Osteocyte (in vitro differentiated cells): Measurements from ENCODE around the gene SMIM20. TPM values are rescaled to one million over a fixed set of nuclear protein-coding genes. Genes with fewer than 3 reads are reported as not detected.
A peak's percentile ranks its signal among the peaks of the same experiment; 100 is the strongest.

ENCODE experiments used
- DNase-seq: peaks from one replicate; pipeline ENCODE4 v3.0.0; 2021; ENCODE audit warnings: mixed read lengths; ENCODE audit not compliant: unreplicated experiment; ENCODE audit errors: extremely low spot score
- H3K27ac Mint-ChIP-seq: one replicate; pipeline ENCODE4 v1.8.0; 2021; ENCODE audit warnings: mild to moderate bottlenecking, mixed read lengths; ENCODE audit not compliant: unreplicated experiment
- H3K27me3 Mint-ChIP-seq: one replicate; pipeline ENCODE4 v1.8.0; 2021; ENCODE audit warnings: mixed read lengths; ENCODE audit not compliant: unreplicated experiment
- H3K36me3 Mint-ChIP-seq: one replicate; pipeline ENCODE4 v1.8.0; 2021; ENCODE audit warnings: mixed read lengths; ENCODE audit not compliant: unreplicated experiment
- H3K4me1 Mint-ChIP-seq: one replicate; pipeline ENCODE4 v1.8.0; 2021; ENCODE audit warnings: mixed read lengths; ENCODE audit not compliant: unreplicated experiment
- H3K4me3 Mint-ChIP-seq: one replicate; pipeline ENCODE4 v1.8.0; 2021; ENCODE audit warnings: mild to moderate bottlenecking, moderate library complexity, mixed read lengths; ENCODE audit not compliant: unreplicated experiment
- H3K9me3 Mint-ChIP-seq: one replicate; pipeline ENCODE4 v1.8.0; 2021; ENCODE audit warnings: mixed read lengths; ENCODE audit not compliant: unreplicated experiment
- CTCF ChIP-seq: fragments of 200-600 bp; sonication (generic); IDR thresholded peaks from 2 replicates; pipeline ENCODE4 v1.5.0; 2021; ENCODE audit warnings: antibody characterized with exemption, mild to moderate bottlenecking, moderate library complexity
- total RNA-seq: library from RNA; stranded (reverse); gene quantifications from 2 replicates; pipeline ENCODE4 v1.2.1, GENCODE V29; 2021

The SMIM20 gene
- total RNA-seq, 1 donor from 2014 or later = 28.4 TPM

DNA sequence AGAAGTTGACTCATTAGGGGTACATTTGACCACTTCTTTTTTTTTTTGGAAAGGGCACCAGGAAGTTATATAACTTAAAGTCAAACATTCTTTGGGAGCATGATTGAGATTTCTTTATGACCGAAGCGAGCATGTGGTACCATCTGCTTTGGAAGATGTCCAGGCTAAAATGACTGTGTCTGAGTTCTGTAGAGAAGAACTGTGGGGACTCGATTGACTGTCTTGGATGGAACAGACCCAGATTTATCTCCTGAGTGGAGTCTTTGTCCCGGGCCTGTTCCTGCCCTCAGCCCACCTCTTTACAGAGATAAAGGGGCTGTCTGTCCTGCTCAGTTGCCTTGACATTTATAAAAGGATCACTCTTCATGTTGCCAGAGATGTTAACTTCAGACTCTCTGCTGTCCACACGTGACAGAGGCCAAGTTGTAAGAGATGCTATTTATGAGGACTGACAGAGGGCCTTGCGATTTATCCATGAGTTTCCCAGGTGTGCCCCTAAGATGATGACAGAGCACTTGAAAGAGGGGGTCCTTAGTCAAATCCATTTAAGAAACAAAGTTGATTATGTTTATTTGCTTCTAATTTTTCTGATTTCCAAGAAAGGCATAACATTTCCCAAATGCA is 16.8 kb downstream of the SMIM20 start:
- no peak for TF ChIP-seq CTCF
- H3K9me3 Mint-ChIP-seq = no peaks in the 10 kb centered on the region
- H3K4me3 Mint-ChIP-seq = no peak overlapping the region
- H3K27me3 Mint-ChIP-seq = no peaks in the 10 kb centered on the region
- no peak for DNase-seq
- peaks cover 10% of the 10 kb centered on the region for H3K36me3 Mint-ChIP-seq
- H3K27ac Mint-ChIP-seq = no peak overlapping the region
- no peaks in the 10 kb centered on the region for H3K4me1 Mint-ChIP-seq

GRCh38 chr4:25936696-25937095 is 22.7 kb downstream of the SMIM20 start:
- no peak overlapping the region for H3K27ac Mint-ChIP-seq
- no peak overlapping the region for H3K4me3 Mint-ChIP-seq
- H3K4me1 Mint-ChIP-seq = peaks cover 11% of the 10 kb centered on the region
- H3K36me3 Mint-ChIP-seq = no peaks in the 10 kb centered on the region
- DNase-seq = no peak
- H3K27me3 Mint-ChIP-seq = peaks cover 9% of the 10 kb centered on the region
- TF ChIP-seq CTCF = no peak
- H3K9me3 Mint-ChIP-seq = no peaks in the 10 kb centered on the region

- Mint-ChIP-seq H3K4me3 (no peak overlapping the region), H3K9me3 (no peaks in the 10 kb centered on the region), H3K27me3 (peaks cover 20% of the 10 kb centered on the region), H3K4me1 (peaks cover 11% of the 10 kb centered on the region), H3K36me3 (no peaks in the 10 kb centered on the region), H3K27ac (no peak overlapping the region)
- DNase-seq = no peak
- no peak for TF ChIP-seq CTCF
These were observed 23.8 kb downstream of the SMIM20 start for GRCh38 chr4:25937801-25938200.

DNA sequence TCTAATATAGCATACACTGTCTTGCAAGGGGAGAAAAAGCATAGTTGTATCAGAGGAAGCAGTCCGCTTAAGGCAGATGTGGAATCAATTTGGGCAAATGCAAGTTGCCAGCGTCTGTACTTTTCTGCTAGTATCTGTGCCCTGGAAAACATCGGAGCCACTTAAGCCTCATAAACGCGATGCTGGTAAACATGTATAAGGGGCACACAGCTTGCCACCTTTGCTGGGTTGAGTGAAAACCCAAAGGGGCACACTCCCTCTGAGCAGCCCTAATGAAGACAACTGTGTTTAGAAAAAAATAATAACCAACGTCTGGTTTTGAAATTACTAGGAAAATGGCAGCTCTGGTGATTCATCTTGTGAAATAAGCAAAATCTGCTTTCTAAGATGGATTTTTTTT is 24.3 kb downstream of the SMIM20 start:
- H3K27me3 Mint-ChIP-seq = peaks cover 22% of the 10 kb centered on the region
- TF ChIP-seq CTCF = no peak
- peaks cover 15% of the 10 kb centered on the region for H3K4me1 Mint-ChIP-seq
- no peak for DNase-seq
- no peaks in the 10 kb centered on the region for H3K36me3 Mint-ChIP-seq
- H3K9me3 Mint-ChIP-seq = no peaks in the 10 kb centered on the region
- no peak overlapping the region for H3K27ac Mint-ChIP-seq
- no peak overlapping the region for H3K4me3 Mint-ChIP-seq

GRCh38 chr4:25938787-25939186 is 24.8 kb downstream of the SMIM20 start:
- H3K27ac Mint-ChIP-seq = peak overlapping the region; percentile 24

More at GRCh38 chr4:25938787-25939186, 24.8 kb downstream of the SMIM20 start:
- Mint-ChIP-seq H3K27me3 (peaks cover 22% of the 10 kb centered on the region), H3K36me3 (no peaks in the 10 kb centered on the region), H3K4me3 (no peak overlapping the region), H3K9me3 (no peaks in the 10 kb centered on the region), H3K4me1 (peaks cover 15% of the 10 kb centered on the region)
- TF ChIP-seq CTCF = no peak
- no peak for DNase-seq
